Neural cell (in vitro differentiated cells): Measurements from ENCODE around the gene HRH4. TPM values are rescaled to one million over a fixed set of nuclear protein-coding genes. Genes with fewer than 3 reads are reported as not detected.

Source experiments
- H2AFZ ChIP-seq: fragments of 200-600, 300-800 bp; sonication (generic), shearing (Covaris generic); 2 replicates; pipeline ENCODE4 v1.6.0; 2014; ENCODE audit warnings: low read depth, mild to moderate bottlenecking, antibody characterized with exemption, low read length, moderate library complexity
- H3F3A ChIP-seq: fragments of 200-600 bp; shearing (Covaris generic); 2 replicates; pipeline ENCODE4 v1.6.1; 2016; ENCODE audit warnings: mild to moderate bottlenecking, moderate library complexity, mixed read lengths, antibody characterized with exemption, low read length; ENCODE audit not compliant: insufficient read depth, poor library complexity, severe bottlenecking
- H3K27ac ChIP-seq: fragments of 200-600, 300-800 bp; sonication (generic), shearing (Covaris generic); 2 replicates; pipeline ENCODE4 v1.5.1; 2014; ENCODE audit warnings: mild to moderate bottlenecking, low read length, moderate library complexity
- H3K27me3 ChIP-seq: fragments of 300-800, 200-600 bp; sonication (generic), shearing (Covaris generic); 2 replicates; pipeline ENCODE4 v1.6.0; 2014; ENCODE audit warnings: mild to moderate bottlenecking, low read depth, low read length, moderate library complexity; ENCODE audit not compliant: insufficient read depth
- H3K36me3 ChIP-seq: fragments of 300-800, 200-600 bp; sonication (generic), shearing (Covaris generic); 2 replicates; pipeline ENCODE4 v1.5.1; 2014; ENCODE audit warnings: mild to moderate bottlenecking, antibody characterized with exemption, low read length, moderate library complexity; ENCODE audit not compliant: insufficient read depth
- H3K4me2 ChIP-seq: fragments of 300-800, 200-600 bp; sonication (generic), shearing (Covaris generic); 2 replicates; pipeline ENCODE4 v1.6.0; 2014; ENCODE audit warnings: mild to moderate bottlenecking, low read length
- H3K4me3 ChIP-seq: fragments of 300-800, 200-600 bp; sonication (generic), shearing (Covaris generic); 2 replicates; pipeline ENCODE4 v1.5.1; 2014; ENCODE audit warnings: mild to moderate bottlenecking, low read length, moderate library complexity
- H3K79me2 ChIP-seq: fragments of 200-600 bp; shearing (Covaris generic); replicated peaks from 2 replicates; pipeline ENCODE4 v1.6.0; 2014; ENCODE audit warnings: mild to moderate bottlenecking, low read length, moderate library complexity; ENCODE audit not compliant: insufficient read depth
- H3K9ac ChIP-seq: fragments of 300-800, 200-600 bp; sonication (generic), shearing (Covaris generic); 2 replicates; pipeline ENCODE4 v1.6.1; 2016; ENCODE audit warnings: mild to moderate bottlenecking, low read length, mixed read lengths
- H3K9me2 ChIP-seq: fragments of 200-600 bp; shearing (Covaris generic); 2 replicates; pipeline ENCODE4 v1.6.1; 2016; ENCODE audit warnings: mild to moderate bottlenecking, low read length, mixed read lengths; ENCODE audit not compliant: insufficient read depth
- H3K9me3 ChIP-seq: fragments of 200-600, 300-800 bp; sonication (generic), shearing (Covaris generic); 2 replicates; pipeline ENCODE4 v1.6.1; 2016; ENCODE audit warnings: mild to moderate bottlenecking, mixed run types, low read length, moderate library complexity, mixed read lengths
- H4K20me1 ChIP-seq: fragments of 200-600 bp; shearing (Covaris generic); 2 replicates; pipeline ENCODE4 v1.6.1; 2016; ENCODE audit warnings: mild to moderate bottlenecking, mixed run types; ENCODE audit not compliant: insufficient read depth
- EP300 ChIP-seq: fragments of 450-650 bp; conservative IDR thresholded peaks from 2 replicates; pipeline ENCODE4 v1.6.1; 2014; ENCODE audit warnings: antibody characterized with exemption, mild to moderate bottlenecking, moderate library complexity; ENCODE audit not compliant: poor library complexity, severe bottlenecking
- EZH2 ChIP-seq: fragments of 200-600, 300-800 bp; shearing (Covaris generic), sonication (generic); IDR thresholded peaks from 2 replicates; pipeline ENCODE4 v1.6.1; 2014; ENCODE audit warnings: antibody characterized with exemption, low read length, borderline replicate concordance, mild to moderate bottlenecking; ENCODE audit not compliant: insufficient read depth, poor library complexity, severe bottlenecking
- MXI1 ChIP-seq: fragments of 450-650 bp; conservative IDR thresholded peaks from 2 replicates; pipeline ENCODE4 v1.6.1; 2014; ENCODE audit warnings: antibody characterized with exemption, mild to moderate bottlenecking; ENCODE audit not compliant: poor library complexity, severe bottlenecking
- POLR2AphosphoS5 ChIP-seq: IDR thresholded peaks from 2 replicates; pipeline ENCODE4 v1.6.1; 2012
- RAD21 ChIP-seq: fragments of 450-650 bp; conservative IDR thresholded peaks from 2 replicates; pipeline ENCODE4 v1.6.1; 2014; ENCODE audit warnings: antibody characterized with exemption, mild to moderate bottlenecking, moderate library complexity
- REST ChIP-seq: IDR thresholded peaks from 2 replicates; pipeline ENCODE4 v1.6.1; 2012; ENCODE audit warnings: borderline replicate concordance
- SMC3 ChIP-seq: fragments of 450-650 bp; conservative IDR thresholded peaks from 2 replicates; pipeline ENCODE4 v1.6.1; 2014; ENCODE audit warnings: antibody characterized with exemption, mild to moderate bottlenecking, moderate library complexity; ENCODE audit not compliant: poor library complexity
- TAF1 ChIP-seq: IDR thresholded peaks from 2 replicates; pipeline ENCODE4 v1.6.1; 2012; ENCODE audit warnings: low read depth
- polyA plus RNA-seq: library from polyadenylated mRNA; depleted of rRNA; stranded (reverse); fragments of >200 nt; gene quantifications from 2 replicates; pipeline ENCODE4 v1.2.3, GENCODE V29; 2014
- TF ChIP-seq, protein P1 (sequence below): fragments of 450-650 bp; IDR thresholded peaks from 2 replicates; pipeline ENCODE4 v1.5.1; 2014; ENCODE audit warnings: antibody characterized with exemption, mild to moderate bottlenecking, moderate library complexity; ENCODE audit not compliant: poor library complexity, severe bottlenecking

HRH4 gene
- polyA plus RNA-seq, 1 donor from 2014 or later = not detected

GRCh38 chr18:24414349-24415003 is 46.0 kb upstream of the HRH4 start:
- Histone ChIP-seq H2AFZ (no peak overlapping the region), H3K79me2 (no peaks in the 10 kb centered on the region), H3K9me3 (no peaks in the 10 kb centered on the region), H3K9me2 (no peaks in the 10 kb centered on the region), H4K20me1 (no peaks in the 10 kb centered on the region), H3F3A (no peaks in the 10 kb centered on the region), H3K9ac (no peak overlapping the region), H3K36me3 (no peaks in the 10 kb centered on the region), H3K4me3 (no peak overlapping the region), H3K27ac (no peak overlapping the region), H3K4me2 (no peak overlapping the region), H3K27me3 (no peaks in the 10 kb centered on the region)
- no peak for TF ChIP-seq EP300
- TF ChIP-seq EZH2 = no peak
- no peak for TF ChIP-seq RAD21
- TF ChIP-seq TAF1 = no peak

DNA sequence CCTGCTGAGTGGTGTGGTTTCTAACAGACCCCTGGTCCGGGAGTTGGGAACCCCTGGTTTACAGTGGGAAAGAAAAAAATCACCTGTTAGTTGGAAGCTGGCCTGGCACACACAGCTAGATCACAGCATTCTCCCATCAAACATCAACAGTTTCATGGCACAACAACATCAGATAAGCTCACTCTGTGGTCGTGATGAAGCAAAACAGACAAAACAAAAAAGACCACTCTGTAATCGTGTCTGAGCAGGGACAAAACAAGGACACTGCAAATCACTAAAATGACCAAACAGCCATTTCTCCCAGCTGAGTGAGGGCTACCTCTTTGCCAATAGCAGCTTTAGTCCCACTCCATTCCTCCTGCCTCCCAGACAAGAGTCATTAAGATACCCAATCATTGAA is 43.0 kb upstream of the HRH4 start:
- TF ChIP-seq, protein P1, sequence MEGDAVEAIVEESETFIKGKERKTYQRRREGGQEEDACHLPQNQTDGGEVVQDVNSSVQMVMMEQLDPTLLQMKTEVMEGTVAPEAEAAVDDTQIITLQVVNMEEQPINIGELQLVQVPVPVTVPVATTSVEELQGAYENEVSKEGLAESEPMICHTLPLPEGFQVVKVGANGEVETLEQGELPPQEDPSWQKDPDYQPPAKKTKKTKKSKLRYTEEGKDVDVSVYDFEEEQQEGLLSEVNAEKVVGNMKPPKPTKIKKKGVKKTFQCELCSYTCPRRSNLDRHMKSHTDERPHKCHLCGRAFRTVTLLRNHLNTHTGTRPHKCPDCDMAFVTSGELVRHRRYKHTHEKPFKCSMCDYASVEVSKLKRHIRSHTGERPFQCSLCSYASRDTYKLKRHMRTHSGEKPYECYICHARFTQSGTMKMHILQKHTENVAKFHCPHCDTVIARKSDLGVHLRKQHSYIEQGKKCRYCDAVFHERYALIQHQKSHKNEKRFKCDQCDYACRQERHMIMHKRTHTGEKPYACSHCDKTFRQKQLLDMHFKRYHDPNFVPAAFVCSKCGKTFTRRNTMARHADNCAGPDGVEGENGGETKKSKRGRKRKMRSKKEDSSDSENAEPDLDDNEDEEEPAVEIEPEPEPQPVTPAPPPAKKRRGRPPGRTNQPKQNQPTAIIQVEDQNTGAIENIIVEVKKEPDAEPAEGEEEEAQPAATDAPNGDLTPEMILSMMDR = no peak
- TF ChIP-seq TAF1 (no peak), REST (no peak), SMC3 (no peak), MXI1 (no peak), EP300 (no peak), EZH2 (no peak), POLR2AphosphoS5 (no peak), RAD21 (no peak)

More for the DNA sequence above, 43.0 kb upstream of the HRH4 start:
- Histone ChIP-seq H3K36me3 (no peaks in the 10 kb centered on the region), H3K9ac (no peak overlapping the region), H3K27me3 (no peaks in the 10 kb centered on the region), H3K4me2 (no peak overlapping the region), H2AFZ (no peak overlapping the region), H3K4me3 (no peak overlapping the region), H3F3A (no peaks in the 10 kb centered on the region), H4K20me1 (no peaks in the 10 kb centered on the region), H3K27ac (no peak overlapping the region), H3K79me2 (no peaks in the 10 kb centered on the region), H3K9me2 (no peaks in the 10 kb centered on the region), H3K9me3 (no peaks in the 10 kb centered on the region)
